ENCODE data around the gene CHRNE. TPM values are rescaled to one million over a fixed set of nuclear protein-coding genes. Genes with fewer than 3 reads are reported as not detected.

Gene CHRNE
- total and polyA plus RNA-seq, 2 of the 4 experiments (the other 2 are of a cell fraction): under 0.01 to 0.21 TPM

- Histone ChIP-seq H4K8ac (ENCODE audit: low read depth in 2 of 2, low read length in 2 of 2) (peak overlapping the region; percentile 92 to 97; a peak in 3 of 4 replicates), H2AK9ac (replicated peaks; ENCODE audit: low read depth, low read length, poor library complexity) (peak overlapping the region; percentile 89), H4K5ac (ENCODE audit: low read depth, low read length) (peak overlapping the region; percentile 40), H3K14ac (replicated peaks; ENCODE audit: low read depth, low read length) (peak overlapping the region; percentile 82), H3K56ac (ENCODE audit: extremely low read depth, insufficient read depth, low read length) (no peak overlapping the region), H3K27me3 (ENCODE audit: control insufficient read depth, insufficient read depth, low read length) (peaks cover 2% of the 10 kb centered on the region; the same call in 1 of the 2 replicates), H3K4me3 (ENCODE audit: insufficient read depth, low read depth, low read length) (no peak overlapping the region), H2BK120ac (ENCODE audit: low read depth, low read length) (peak overlapping the region; percentile 54), H3K4me1 (ENCODE audit: control insufficient read depth, insufficient read depth, low read length) (peaks cover 3% of the 10 kb centered on the region), H3K9me1 (ENCODE audit: insufficient read depth, low read length) (no peaks in the 10 kb centered on the region), H4K20me1 (ENCODE audit: insufficient read depth, low read length) (no peaks in the 10 kb centered on the region), H3K23ac (ENCODE audit: low read depth, low read length) (peak overlapping the region; percentile 26; the same call in 1 of the 2 replicates), H2BK5ac (ENCODE audit: low read depth, low read length, poor library complexity, severe bottlenecking) (peak overlapping the region; percentile 53), H2BK20ac (ENCODE audit: low read depth, low read length) (no peak overlapping the region), H3K4me2 (ENCODE audit: low read depth, low read length) (no peak overlapping the region; the same call in 1 of the 2 replicates), H2AFZ (replicated peaks; ENCODE audit: low read length, poor library complexity) (peak overlapping the region; percentile 88), H3K9me3 (ENCODE audit: control insufficient read depth, insufficient read depth, low read length) (no peaks in the 10 kb centered on the region), H3K79me1 (ENCODE audit: low read depth in 1 of 2, low read length in 2 of 2) (no peaks in the 10 kb centered on the region), H3K27ac (ENCODE audit: insufficient read depth, low read length) (peak overlapping the region; percentile 39; the same call in 1 of the 2 replicates), H3K18ac (ENCODE audit: low read depth, low read length) (peak overlapping the region; percentile 8; the same call in 1 of the 2 replicates), H2AK5ac (ENCODE audit: low read depth, low read length) (peak overlapping the region; percentile 88; the same call in 1 of the 2 replicates), H3K9ac (ENCODE audit: low read depth, low read length) (peak overlapping the region; percentile 29), H4K91ac (ENCODE audit: insufficient read depth, low read depth, low read length) (peak overlapping the region; percentile 55), H3K36me3 (ENCODE audit: control insufficient read depth, insufficient read depth, low read length) (no peaks in the 10 kb centered on the region), H3K4ac (ENCODE audit: low read depth, low read length) (peak overlapping the region; percentile 71), H2BK15ac (ENCODE audit: low read depth, low read length) (peak overlapping the region; percentile 71; the same call in 2 of the 3 replicates)
- intact Hi-C loops (cut with micrococcal nuclease): loop anchor here (1.0 to 5.0 kb wide), 4 partner anchors 31 to 153 kb away; partner anchors contain the start of genes RNF167, SLC25A11 and SPAG7
- BruUV-seq (replicated peaks): no TSS peak
- peak; percentile 89 for TF ChIP-seq CTCF (conservative IDR thresholded peaks at IDR 0.05; ENCODE audit: low read depth, low read length)
- peak; percentile 83 for TF ChIP-seq SMC3 (IDR thresholded peaks at IDR 0.05; ENCODE audit: low read depth, low read length)
- peak; percentile 45; the same call in 1 of the 2 replicates for TF ChIP-seq POLR2A (IDR thresholded peaks at IDR 0.05; ENCODE audit: low read depth, low read length)
- TF ChIP-seq RAD21 (IDR thresholded peaks at IDR 0.05; ENCODE audit: low read length): peak; percentile 84
- no peak for TF ChIP-seq USF2 (IDR thresholded peaks at IDR 0.05; ENCODE audit: low read depth, low read length)
- TF ChIP-seq CEBPB (IDR thresholded peaks at IDR 0.05; ENCODE audit: low read depth, low read length): peak; percentile 80
- no peak for TF ChIP-seq NFE2L2 (IDR thresholded peaks at IDR 0.05; ENCODE audit: low read depth, low read length)
- TF ChIP-seq CHD1 (IDR thresholded peaks at IDR 0.05; ENCODE audit: low read depth, low read length): no peak
- no peak for TF ChIP-seq MAFK (IDR thresholded peaks at IDR 0.05; ENCODE audit: low read depth, low read length)
- ATAC-seq (ENCODE audit: low read depth) (peak; percentile 98), DNase-seq (peak; percentile 92)
- ChIA-PET CTCF (interaction anchor here (0.6 to 1.7 kb wide), 15 partner anchors 10 to 766 kb away, joined by 3 to 15 read pairs (median 3); partner anchors contain the start of genes RNF167, SLC25A11, SPAG7 and ZZEF1), POLR2A (ENCODE audit: unreplicated experiment) (interaction anchor here (1.0 to 1.2 kb wide), 2 partner anchors 11 to 31 kb away, joined by 3 read pairs; partner anchors contain the start of genes RNF167 and SLC25A11)
- in situ Hi-C loops (cut with MboI; ENCODE audit: low sequenced_read_pairs): no loop called here
- WGBS, 2 experiments (ENCODE audit: extremely low coverage in 2 of 2, insufficient read length in 1 of 2): 51% methylated on average over 6 of the region's 20 CpGs; no CpG with 5 or more reads in 1 of the 2 experiments
- dilution Hi-C loops (cut with HindIII; ENCODE audit: low sequenced_read_pairs, unreplicated experiment): no loop called here
These were observed 6.0 kb upstream of the CHRNE start for GRCh38 chr17:4908711-4909496.
